HG03045 (cell line): Measurements from ENCODE around the gene MAP3K10.

Experiments used
- ATAC-seq: cut with Tn5 transposase; IDR thresholded peaks from one replicate; pipeline ENCODE4 v1.9.1; 2021; ENCODE audit warnings: mild to moderate bottlenecking, moderate library complexity; ENCODE audit not compliant: unreplicated experiment

Gene MAP3K10

DNA sequence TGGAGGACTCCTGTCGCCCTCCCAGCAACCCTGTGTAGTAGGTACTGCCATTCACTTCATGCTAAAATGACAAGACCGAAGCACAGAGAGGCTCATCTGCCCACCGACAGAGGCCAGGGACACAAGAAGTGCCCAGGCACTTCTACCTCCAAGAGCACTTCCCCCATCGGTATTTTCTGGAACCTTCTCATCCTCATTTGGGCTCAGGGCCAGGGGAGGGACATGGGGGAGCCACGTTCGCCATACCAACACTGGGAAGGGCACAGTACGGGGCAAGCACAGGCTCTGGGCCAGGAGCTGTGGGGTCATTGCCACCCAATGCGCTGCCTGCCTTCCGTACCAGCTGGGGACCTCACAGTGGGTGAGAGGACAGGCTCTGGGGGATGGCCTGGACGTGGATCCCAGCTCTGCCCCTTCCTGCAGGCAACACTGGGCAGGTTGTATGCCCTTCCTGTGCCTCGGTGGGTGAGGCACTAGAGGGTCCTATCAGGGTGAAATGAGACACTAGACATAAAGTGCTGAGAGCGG lies 56.6 kb downstream of the MAP3K10 start:
- no peak for ATAC-seq

DNA sequence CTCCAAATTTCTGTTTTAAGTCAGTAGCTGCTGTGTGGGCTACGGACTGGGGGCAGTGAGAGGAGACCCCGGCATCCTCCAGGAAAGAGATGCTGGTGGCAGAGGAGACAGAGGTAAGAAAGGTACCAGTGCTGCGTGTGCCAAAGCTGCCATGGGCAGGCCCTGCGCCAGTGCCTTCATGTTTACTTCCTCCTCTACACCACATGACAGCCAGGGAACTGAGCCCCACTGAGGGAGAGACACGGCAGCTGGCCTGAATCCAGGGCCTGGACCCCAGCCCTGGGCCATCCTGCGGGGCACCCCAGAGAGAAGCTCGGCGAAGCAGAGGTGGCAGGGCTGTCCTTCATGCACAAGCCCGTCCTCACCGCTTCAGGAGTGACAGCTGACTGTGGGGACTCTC lies 58.0 kb downstream of the MAP3K10 start:
- ATAC-seq, result no peak

- no peak for ATAC-seq
Measured at GRCh38 chr19:40249781-40250180, 58.6 kb downstream of the MAP3K10 start.

GRCh38 chr19:40251244-40251643 lies 60.0 kb downstream of the MAP3K10 start:
- no peak for ATAC-seq

GRCh38 chr19:40251991-40252390 lies 60.8 kb downstream of the MAP3K10 start:
- no peak for ATAC-seq

DNA sequence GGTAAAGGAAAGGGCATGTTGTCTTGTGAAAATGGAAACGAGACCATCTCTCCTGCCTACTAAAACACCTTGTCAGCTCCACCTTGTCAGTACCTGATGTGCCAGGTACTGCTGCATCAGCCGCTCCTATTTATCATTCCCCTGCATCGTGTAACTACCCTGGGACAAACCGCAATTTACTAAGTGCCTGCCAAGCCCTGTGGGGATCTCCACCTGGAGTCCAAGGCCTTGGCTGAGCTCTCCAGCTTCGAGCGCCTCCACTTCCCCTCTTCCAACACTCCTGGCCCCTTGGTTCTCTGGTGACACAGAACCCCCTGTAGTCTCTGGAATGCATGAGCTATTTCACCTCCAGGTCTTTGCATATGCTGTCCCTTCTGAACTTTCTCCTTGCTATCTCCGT lies 61.2 kb downstream of the MAP3K10 start:
- no peak for ATAC-seq

DNA sequence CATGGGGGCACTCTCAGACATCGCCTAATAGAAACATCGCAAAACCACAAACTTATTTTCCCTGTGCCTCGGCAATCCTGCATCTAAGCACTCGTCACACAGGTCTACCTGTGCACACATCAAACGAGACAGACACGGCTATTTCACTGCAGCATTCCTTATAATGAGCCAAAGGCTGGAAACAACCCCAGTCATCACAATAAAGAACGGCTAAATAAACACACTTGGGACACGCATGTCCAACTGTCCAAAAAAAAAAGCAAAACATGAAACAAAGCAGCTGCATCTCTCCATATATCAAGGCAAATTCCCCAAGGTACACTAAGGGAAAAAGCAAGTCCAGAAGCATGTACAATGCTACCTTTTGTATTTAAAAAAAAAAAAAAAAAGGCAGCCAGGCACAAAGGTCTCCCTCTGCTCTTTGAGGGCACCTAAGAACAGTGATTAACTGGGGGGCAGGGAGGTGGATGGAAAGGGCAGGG lies 62.4 kb downstream of the MAP3K10 start:
- ATAC-seq, result no peak

- no peak for ATAC-seq
Measured at GRCh38 chr19:40254714-40255418, 63.6 kb downstream of the MAP3K10 start.

GRCh38 chr19:40255619-40256166 lies 64.5 kb downstream of the MAP3K10 start:
- no peak for ATAC-seq

GRCh38 chr19:40256512-40256911 lies 65.3 kb downstream of the MAP3K10 start:
- ATAC-seq, result no peak

DNA sequence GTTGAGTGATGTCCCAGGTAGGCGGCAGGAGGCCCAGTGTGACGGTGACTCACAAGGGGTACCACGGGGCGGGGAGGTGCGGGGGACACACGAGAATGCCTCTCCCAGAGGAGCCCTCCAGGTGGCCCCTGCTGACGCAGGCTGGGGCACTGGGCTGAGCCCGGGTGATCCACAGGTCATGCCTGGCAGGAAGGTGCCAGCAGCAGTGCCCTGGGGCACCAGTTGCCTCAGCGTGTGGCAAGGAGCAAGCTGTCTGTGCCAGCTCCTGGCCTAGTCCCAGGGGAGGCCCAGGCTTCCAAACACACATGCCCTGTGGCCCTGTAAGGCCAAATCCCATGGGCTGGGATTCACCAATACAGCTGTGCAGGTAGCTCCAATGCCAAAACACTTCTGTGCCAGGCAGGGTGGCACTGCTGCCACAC lies 65.9 kb downstream of the MAP3K10 start:
- ATAC-seq, result no peak

GRCh38 chr19:40261631-40262030 lies 70.4 kb downstream of the MAP3K10 start:
- ATAC-seq, result no peak

GRCh38 chr19:40262422-40262821 lies 71.2 kb downstream of the MAP3K10 start:
- no peak for ATAC-seq

DNA sequence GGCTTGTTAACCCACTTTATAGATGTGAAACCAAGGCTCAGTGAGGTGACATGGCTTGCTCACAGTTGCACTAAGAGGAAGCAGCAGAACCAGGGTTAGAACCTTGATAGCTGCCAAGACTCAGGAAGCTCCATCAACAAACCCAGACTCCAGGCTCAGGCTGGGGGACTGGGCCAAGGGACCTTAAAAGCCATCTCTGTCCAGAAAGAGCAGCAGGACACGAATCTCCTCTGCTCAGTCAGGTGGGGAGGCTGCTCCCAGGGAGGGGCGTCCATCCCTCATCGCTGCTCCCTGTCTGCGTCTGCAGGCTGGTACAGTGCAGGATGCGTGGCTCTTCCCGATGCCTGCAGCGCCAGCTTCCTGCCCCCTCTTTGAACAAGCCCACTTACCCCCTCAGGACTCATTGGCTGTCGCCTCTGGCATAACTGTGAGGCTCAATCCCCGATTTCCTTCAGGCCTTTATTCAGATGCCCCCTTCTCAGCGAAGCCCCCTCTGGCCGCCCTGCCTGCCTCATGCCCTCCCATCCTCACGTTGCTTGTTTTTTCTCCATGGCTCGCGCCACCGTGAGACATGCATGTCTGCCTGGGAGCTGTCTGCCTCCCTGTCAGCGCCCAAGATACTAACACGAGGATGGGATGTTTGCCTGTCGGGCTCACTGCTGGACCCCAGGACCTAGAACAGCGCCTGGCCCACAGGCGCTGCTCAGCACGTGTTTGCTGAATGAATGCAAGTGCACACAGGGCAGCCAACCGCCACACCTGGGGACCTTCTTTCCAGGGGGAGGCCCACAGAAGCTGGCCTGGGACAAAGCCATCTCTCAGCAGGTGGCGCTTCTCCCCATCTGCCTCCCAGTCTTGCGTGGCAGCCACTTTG lies 72.5 kb downstream of the MAP3K10 start:
- no peak for ATAC-seq

GRCh38 chr19:40264314-40265054 lies 73.3 kb downstream of the MAP3K10 start:
- ATAC-seq, result no peak
